Esophagus squamous epithelium (tissue), 4 donors: ENCODE measurements around the gene OR5M10.

Experiments
- CTCF ChIP-seq, 6 experiments: fragments of 450-650 bp in 4 of 6; fragments of 200-600 bp in 2 of 6; sonication (generic) in 2 of 6; IDR thresholded peaks; one replicate each; pipeline ENCODE4 v1.5.1; 2016 to 2019; ENCODE audit warnings: antibody characterized with exemption in 6 of 6, mild to moderate bottlenecking in 4 of 6, moderate library complexity in 4 of 6
- POLR2A ChIP-seq, 4 donors: fragments of 450-650 bp; IDR thresholded peaks; one replicate each; pipeline ENCODE4 v1.6.1; 2017; ENCODE audit warnings: antibody characterized with exemption in 4 of 4, mild to moderate bottlenecking in 4 of 4, moderate library complexity in 3 of 4

- TF ChIP-seq CTCF (IDR thresholded peaks at IDR 0.05) = no peak
- TF ChIP-seq POLR2A (IDR thresholded peaks at IDR 0.05) = no peak
These were observed 34.4 kb downstream of the OR5M10 start, which contains the start of gene OR5M11 for GRCh38 chr11:56543157-56543556.
